Esophagus (tissue), 2 donors: ENCODE results near the gene SPON1. TPM values are rescaled to one million over a fixed set of nuclear protein-coding genes. Genes with fewer than 3 reads are reported as not detected.
"Not testable (repeated sequence)": the region's sequence is repeated elsewhere in the genome, so short reads cannot be mapped to it uniquely, and the experiment has no call there.

Experiments used
- H3K27ac ChIP-seq, 2 donors: one replicate each; pipeline ENCODE4 v1.5.1; 2013; ENCODE audit warnings: low read depth in 2 of 2, mild to moderate bottlenecking in 2 of 2, inconsistent platforms in 1 of 2, low read length in 1 of 2, moderate library complexity in 1 of 2
- H3K27me3 ChIP-seq, 2 donors: one replicate each; pipeline ENCODE4 v1.6.1; 2013; ENCODE audit warnings: low read length in 2 of 2, control low read depth in 1 of 2, mild to moderate bottlenecking in 1 of 2; ENCODE audit not compliant: insufficient read depth in 2 of 2, control insufficient read depth in 1 of 2
- H3K36me3 ChIP-seq, 2 donors: one replicate each; pipeline ENCODE4 v1.6.1; 2013; ENCODE audit warnings: low read length in 1 of 2; ENCODE audit not compliant: control insufficient read depth in 2 of 2, insufficient read depth in 2 of 2
- H3K4me1 ChIP-seq, 2 donors: one replicate each; pipeline ENCODE4 v1.6.1; 2013; ENCODE audit warnings: low read length in 1 of 2; ENCODE audit not compliant: control insufficient read depth in 2 of 2, insufficient read depth in 2 of 2
- H3K4me3 ChIP-seq, 2 donors: one replicate each; pipeline ENCODE4 v1.5.1; 2013; ENCODE audit warnings: low read length in 2 of 2, mild to moderate bottlenecking in 2 of 2, low read depth in 1 of 2, moderate library complexity in 1 of 2
- H3K9me3 ChIP-seq, 2 donors: one replicate each; pipeline ENCODE4 v1.6.1; 2013; ENCODE audit warnings: mild to moderate bottlenecking in 2 of 2, low read depth in 1 of 2, low read length in 1 of 2, moderate library complexity in 1 of 2; ENCODE audit not compliant: control insufficient read depth in 2 of 2, insufficient read depth in 1 of 2
- WGBS, 2 donors: extraction: QIAGEN DNeasy Blood & Tissue Kit; methylation state at CpG; one replicate each; pipeline ENCODE4 v1.1.7; 2013; 5-methylcytosine and 5-hydroxymethylcytosine counted together
- polyA plus RNA-seq, 2 donors: library from polyadenylated mRNA; stranded (reverse); fragments of 200-250 nt; gene quantifications; one replicate each; pipeline ENCODE4 v1.2.3, GENCODE V29; 2013
- donor health status: healthy with polysubstance abuse.
- donor health status: Bipolar disorder and iron deficiency.

Gene SPON1
- polyA plus RNA-seq, 2 donors: 0.75 to 3.0 TPM

GRCh38 chr11:14082338-14082737, 119.8 kb downstream of the SPON1 start:
- WGBS, 2 donors: 53 to 58% methylated on average over 5 of the region's 5 CpGs
- no peaks in the 10 kb centered on the region for H3K36me3 ChIP-seq
- H3K27ac ChIP-seq: no peak overlapping the region
- H3K4me3 ChIP-seq: no peak overlapping the region
- no peaks in the 10 kb centered on the region for H3K4me1 ChIP-seq
- no peaks in the 10 kb centered on the region for H3K9me3 ChIP-seq
- H3K27me3 ChIP-seq: no peaks in the 10 kb centered on the region

DNA sequence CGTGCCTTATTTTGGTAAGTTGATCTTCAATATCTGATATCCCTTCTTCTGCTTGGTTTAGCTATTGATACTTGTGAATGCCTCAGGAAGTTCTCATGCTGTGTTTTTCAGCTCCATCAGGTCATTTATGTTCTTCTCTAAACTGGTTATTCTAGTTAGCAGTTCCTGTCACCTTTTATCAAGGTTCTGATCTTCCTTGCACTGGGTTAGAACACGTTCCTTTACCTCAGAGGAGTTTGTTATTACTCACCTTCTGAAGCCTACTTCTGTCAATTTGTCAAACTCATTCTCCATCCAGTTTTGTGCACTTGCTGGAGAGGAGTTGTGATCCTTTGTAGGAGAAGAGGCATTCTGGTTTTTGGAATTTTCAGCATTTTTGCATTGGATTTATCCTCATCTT, 126.3 kb downstream of the SPON1 start:
- WGBS, 2 donors: 67 to 74% methylated on average over 2 of the region's 2 CpGs
- not testable (repeated sequence) for H3K4me1 ChIP-seq, H3K27me3 ChIP-seq, H3K27ac ChIP-seq, H3K36me3 ChIP-seq, H3K9me3 ChIP-seq, H3K4me3 ChIP-seq

DNA sequence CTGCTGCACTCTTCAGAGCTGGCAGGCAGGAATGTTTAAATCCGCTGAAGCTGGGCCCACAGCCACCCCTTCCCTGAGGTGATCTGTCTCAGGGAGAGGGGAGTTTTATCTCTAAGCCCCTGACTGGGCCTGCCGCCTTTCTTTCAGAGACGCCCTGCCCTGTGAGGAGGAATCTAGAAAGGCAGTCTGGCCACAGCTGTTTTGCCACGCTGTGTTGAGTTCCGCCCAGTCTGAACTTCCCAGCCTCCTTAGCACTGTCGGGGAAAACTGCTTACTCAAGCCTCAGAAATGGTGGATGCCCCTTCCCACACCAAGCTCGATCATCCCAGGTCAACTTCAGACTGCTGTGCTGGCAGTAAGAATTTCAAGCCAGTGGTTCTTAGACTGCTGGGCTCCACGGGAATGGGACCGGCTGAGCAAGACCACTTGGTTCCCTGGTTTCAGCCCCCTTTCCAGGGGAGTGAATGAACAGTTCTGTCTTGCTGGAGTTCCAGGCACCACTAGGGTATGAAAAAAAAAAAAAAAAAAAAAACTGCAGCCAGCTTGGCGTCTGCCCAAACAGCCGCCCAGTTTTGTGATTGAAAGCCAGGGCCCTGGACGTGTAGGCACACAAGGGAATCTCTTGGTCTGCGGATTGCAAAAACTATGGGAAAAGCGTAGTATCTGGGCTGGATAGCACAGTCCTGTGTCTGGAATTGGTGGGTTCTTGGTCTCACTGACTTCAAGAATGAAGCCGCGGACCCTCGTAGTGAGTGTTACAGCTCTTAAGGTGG, 127.4 kb downstream of the SPON1 start:
- Histone ChIP-seq H3K4me1 (no peaks in the 10 kb centered on the region), H3K27ac (no peak overlapping the region), H3K36me3 (no peaks in the 10 kb centered on the region), H3K9me3 (no peaks in the 10 kb centered on the region), H3K27me3 (no peaks in the 10 kb centered on the region), H3K4me3 (no peak overlapping the region)
- WGBS, 2 donors: 81 to 82% methylated on average over 17 of the region's 17 CpGs

DNA sequence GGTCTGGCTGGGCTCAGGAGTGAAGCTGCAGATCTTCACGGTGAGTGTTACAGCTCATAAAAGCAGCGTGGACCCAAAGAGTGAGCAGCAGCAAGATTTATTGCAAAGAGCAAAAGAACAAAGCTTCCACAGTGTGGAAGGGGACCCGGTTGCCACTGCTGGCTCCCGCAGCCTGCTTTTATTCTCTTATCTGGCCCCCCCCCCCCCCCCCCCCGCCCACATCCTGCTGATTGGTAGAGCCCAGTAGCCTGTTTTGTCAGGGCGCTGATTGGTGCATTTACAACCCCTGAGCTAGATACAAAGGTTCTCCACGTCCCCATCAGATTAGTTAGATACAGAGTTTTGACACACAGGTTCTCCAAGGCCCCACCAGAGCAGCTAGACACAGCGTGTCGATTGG, 128.1 kb downstream of the SPON1 start:
- not testable (repeated sequence) for H3K4me3 ChIP-seq, H3K9me3 ChIP-seq, H3K27ac ChIP-seq, H3K36me3 ChIP-seq, H3K27me3 ChIP-seq, H3K4me1 ChIP-seq
- 77 to 82% methylated on average over 8 of the region's 9 CpGs for WGBS, 2 donors

GRCh38 chr11:14093065-14093464, 130.5 kb downstream of the SPON1 start:
- H3K27ac ChIP-seq: no peak overlapping the region
- no peaks in the 10 kb centered on the region for H3K36me3 ChIP-seq
- no peak overlapping the region for H3K4me3 ChIP-seq
- no peaks in the 10 kb centered on the region for H3K4me1 ChIP-seq
- WGBS, 2 donors: 0 to 77% methylated on average over 1 of the region's 1 CpG
- H3K27me3 ChIP-seq: no peaks in the 10 kb centered on the region
- H3K9me3 ChIP-seq: no peaks in the 10 kb centered on the region

DNA sequence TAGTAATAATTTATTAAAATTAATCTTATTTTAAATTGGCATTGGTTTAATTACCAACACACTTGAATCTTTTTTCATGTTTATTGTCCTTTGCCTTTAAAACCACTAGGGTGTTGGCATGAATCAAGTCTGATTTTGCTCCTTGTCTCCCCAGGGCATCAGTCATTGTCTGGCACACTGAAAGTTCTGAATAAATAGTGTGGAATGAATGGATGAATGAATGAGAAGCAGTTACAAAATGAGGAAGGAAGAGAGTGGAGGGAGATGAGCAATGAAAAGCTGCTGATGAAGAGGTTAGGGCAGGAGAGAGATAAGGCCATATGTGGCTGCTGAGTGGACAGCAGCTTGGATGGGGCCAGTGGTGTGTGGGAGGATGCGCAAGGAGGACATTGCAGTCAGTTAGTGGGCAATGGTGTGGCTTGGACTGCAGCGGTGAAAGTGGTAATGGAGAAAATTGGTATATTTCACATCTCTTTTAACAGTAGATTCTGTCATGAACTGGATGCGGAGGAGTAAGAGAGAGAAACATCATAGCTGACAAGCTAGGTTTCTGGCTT, 132.0 kb downstream of the SPON1 start:
- no peaks in the 10 kb centered on the region for H3K9me3 ChIP-seq
- 94 to 100% methylated on average over 3 of the region's 3 CpGs for WGBS, 2 donors
- H3K36me3 ChIP-seq: no peaks in the 10 kb centered on the region
- no peaks in the 10 kb centered on the region for H3K27me3 ChIP-seq
- H3K27ac ChIP-seq: no peak overlapping the region
- no peaks in the 10 kb centered on the region for H3K4me1 ChIP-seq
- no peak overlapping the region for H3K4me3 ChIP-seq

DNA sequence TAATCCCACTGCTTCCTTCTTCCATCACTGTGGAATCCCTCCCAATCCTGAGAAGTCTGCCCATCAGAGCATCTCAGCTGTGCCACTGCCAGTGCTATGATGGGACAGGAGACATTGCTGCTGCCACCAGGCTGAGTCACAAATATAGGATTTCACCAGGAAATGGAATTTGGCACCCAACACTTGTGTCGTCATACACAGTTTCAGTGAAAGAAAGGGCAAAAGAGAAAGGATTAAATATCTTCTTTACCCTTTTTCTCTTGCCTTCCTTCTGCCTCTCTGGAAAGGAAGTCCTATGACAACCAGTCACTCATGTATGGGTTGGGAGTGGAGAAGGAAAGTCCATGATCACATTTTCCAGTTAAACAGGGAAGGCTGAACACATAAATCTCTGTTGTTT, 133.4 kb downstream of the SPON1 start:
- H3K9me3 ChIP-seq: no peaks in the 10 kb centered on the region
- H3K27me3 ChIP-seq: no peaks in the 10 kb centered on the region
- no peak overlapping the region for H3K4me3 ChIP-seq
- 51 to 57% methylated on average over 1 of the region's 1 CpG for WGBS, 2 donors
- H3K27ac ChIP-seq: no peak overlapping the region
- no peaks in the 10 kb centered on the region for H3K36me3 ChIP-seq
- no peaks in the 10 kb centered on the region for H3K4me1 ChIP-seq

GRCh38 chr11:14096606-14097005, 134.1 kb downstream of the SPON1 start:
- no peaks in the 10 kb centered on the region for H3K9me3 ChIP-seq
- H3K36me3 ChIP-seq: no peaks in the 10 kb centered on the region

DNA sequence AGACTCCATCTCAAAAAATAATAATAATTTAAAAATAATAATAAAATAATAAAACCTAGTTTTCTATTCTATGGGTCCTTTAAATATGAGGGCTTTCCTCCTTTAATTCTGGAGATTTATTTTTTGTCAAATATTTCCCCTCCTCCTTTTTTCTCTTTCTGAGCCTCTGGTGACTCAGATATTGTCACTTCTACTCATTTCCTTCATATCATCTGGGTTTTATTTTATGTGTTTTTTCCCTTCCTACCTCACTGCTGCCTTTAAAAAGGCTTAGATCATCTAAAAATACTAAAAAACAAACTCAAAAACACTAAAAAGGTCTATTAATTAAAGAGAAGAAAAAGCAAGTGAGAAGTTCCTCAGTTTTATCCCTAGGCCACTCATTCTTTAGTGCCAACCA, 138.9 kb downstream of the SPON1 start:
- no peak overlapping the region for H3K27ac ChIP-seq
- no peaks in the 10 kb centered on the region for H3K27me3 ChIP-seq
- no peaks in the 10 kb centered on the region for H3K9me3 ChIP-seq
- no peaks in the 10 kb centered on the region for H3K4me1 ChIP-seq
- no peak overlapping the region for H3K4me3 ChIP-seq
- H3K36me3 ChIP-seq: no peaks in the 10 kb centered on the region

More at GRCh38 chr11:14096606-14097005, 134.1 kb downstream of the SPON1 start:
- no peaks in the 10 kb centered on the region for H3K4me1 ChIP-seq
- H3K4me3 ChIP-seq: no peak overlapping the region
- H3K27me3 ChIP-seq: no peaks in the 10 kb centered on the region
- no peak overlapping the region for H3K27ac ChIP-seq

DNA sequence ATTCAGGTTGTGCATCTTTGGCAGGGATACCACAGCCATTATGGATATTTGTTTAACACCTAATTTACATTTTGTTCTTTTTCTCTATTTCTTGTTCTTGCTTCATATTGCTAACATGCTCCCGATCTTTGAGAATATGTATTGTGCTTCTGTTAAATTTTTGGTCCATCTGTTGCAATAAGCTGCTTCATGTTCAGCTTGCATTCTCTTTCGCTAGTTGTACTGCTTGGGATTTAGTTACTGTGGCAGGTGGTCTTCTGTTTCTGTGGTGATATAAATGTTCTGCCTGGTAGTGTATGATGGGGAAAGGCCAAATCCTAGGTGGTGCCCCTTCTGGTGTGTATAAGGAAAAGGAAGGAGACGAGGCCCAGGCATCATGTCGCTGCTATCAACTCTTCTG, 140.2 kb downstream of the SPON1 start:
- 93 to 94% methylated on average over 4 of the region's 4 CpGs for WGBS, 2 donors
- H3K4me1 ChIP-seq: no peaks in the 10 kb centered on the region
- no peaks in the 10 kb centered on the region for H3K36me3 ChIP-seq
- H3K4me3 ChIP-seq: no peak overlapping the region
- H3K27me3 ChIP-seq: no peaks in the 10 kb centered on the region
- no peaks in the 10 kb centered on the region for H3K9me3 ChIP-seq
- H3K27ac ChIP-seq: no peak overlapping the region
